HG03066 (cell line): ENCODE results near the gene ESPN.

Experiments used
- ATAC-seq: cut with Tn5 transposase; IDR thresholded peaks from one replicate; pipeline ENCODE4 v1.9.1; 2021; ENCODE audit warnings: low read depth; ENCODE audit not compliant: unreplicated experiment

Gene ESPN

GRCh38 chr1:6409053-6409452, 15.5 kb upstream of the ESPN start:
- ATAC-seq = no peak

- no peak for ATAC-seq
These were observed 14.8 kb upstream of the ESPN start for GRCh38 chr1:6409733-6410132.

GRCh38 chr1:6410248-6410893, 14.2 kb upstream of the ESPN start:
- ATAC-seq = no peak

DNA sequence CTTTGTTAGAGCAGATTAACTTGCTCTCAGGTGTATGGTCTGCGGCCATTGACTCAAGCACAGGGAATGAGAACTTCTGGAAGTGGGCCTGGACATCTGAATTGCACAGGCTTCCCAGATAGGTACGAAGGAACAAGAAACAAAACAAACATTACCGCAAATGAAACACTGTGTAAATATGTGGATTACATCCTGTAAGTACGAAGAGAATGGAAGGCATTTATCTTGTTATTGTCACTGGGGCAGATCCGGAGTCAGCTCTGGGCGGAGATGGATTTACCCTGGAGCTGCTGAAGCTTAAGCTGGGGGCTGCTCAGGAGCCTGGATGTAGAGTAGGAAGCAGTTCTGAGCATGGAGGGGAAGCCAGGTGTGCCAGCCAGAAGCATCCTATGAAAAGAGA, 11.7 kb upstream of the ESPN start:
- ATAC-seq = no peak

GRCh38 chr1:6414443-6414844, 10.1 kb upstream of the ESPN start:
- peak; percentile 82 for ATAC-seq

- ATAC-seq = no peak
These were observed 9.5 kb upstream of the ESPN start for GRCh38 chr1:6414881-6415626.

DNA sequence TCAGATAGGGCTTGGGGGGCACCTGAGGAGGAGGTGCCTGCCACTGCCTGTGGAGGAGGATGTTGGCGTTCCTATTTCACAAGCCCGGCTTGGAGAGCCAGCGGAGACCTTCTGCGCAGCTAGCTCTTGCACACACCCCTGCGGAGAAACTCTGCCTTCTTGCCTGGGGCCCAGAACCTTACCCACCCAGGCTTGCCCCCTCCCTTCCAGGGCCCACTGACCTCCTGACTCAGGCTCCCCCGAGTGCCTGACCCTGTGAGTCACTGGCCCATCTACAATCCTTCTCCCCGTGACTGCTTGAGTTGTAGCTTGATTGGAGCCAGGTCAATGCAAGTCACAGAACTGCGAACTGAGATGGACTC, 8.3 kb upstream of the ESPN start:
- ATAC-seq = no peak

GRCh38 chr1:6416906-6417305, 7.7 kb upstream of the ESPN start:
- no peak for ATAC-seq

DNA sequence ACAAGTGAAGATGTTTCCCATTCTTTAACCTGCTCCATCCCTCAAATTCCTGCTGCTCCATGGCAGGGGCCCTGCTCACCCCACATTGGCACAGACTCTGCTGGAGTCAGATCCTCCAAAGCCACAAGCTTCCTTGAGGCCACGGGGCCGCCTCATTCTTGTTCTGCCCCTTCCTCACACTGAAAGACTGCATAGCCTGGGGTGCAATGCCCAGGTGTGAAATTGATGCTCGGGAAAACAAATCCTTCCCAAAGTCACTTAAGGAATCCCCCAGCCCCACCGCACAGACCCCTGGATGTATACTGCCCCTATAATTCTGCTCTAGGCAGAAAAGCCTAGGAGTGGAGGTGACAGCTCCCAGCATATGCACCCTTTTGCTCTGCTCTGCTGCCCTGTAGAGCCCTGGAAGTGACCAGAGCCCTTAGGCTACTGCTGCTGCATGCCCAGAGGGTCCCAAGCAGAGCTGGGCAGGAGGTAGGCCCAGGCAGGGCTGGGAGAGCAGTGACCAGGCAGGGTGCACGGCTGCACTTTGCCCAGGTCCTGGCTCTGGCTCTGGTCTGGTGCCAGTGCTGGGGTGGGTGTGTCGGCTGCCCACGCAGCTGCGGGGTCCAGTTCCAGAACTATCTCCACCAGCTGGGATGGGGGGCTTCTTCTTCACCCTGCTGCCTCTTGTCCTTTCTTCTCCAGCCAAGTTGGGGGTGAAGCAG, 6.5 kb upstream of the ESPN start:
- no peak for ATAC-seq

- no peak for ATAC-seq
These were observed 5.7 kb upstream of the ESPN start for GRCh38 chr1:6418668-6419396.

DNA sequence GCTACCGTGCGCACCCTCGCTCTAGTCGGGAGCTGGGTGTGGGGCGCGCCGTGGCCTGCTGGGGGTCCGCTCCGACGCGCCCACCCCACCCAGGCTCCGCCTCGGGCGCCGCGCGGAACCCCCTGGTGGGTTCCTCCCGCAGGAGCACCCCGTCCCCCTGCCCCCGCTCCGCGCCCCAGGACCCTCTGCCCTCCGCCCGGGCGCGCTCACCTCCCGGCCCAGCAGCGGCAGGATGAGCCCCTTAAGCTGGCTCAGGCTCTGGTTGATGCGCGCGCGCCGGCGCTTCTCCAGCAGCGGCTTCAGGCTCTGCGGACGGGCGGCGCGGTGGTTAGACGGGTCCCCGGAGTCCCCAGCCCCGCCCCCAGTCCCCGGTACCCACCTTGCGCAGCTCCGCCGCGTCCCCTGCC, 5.2 kb upstream of the ESPN start:
- ATAC-seq = no peak

DNA sequence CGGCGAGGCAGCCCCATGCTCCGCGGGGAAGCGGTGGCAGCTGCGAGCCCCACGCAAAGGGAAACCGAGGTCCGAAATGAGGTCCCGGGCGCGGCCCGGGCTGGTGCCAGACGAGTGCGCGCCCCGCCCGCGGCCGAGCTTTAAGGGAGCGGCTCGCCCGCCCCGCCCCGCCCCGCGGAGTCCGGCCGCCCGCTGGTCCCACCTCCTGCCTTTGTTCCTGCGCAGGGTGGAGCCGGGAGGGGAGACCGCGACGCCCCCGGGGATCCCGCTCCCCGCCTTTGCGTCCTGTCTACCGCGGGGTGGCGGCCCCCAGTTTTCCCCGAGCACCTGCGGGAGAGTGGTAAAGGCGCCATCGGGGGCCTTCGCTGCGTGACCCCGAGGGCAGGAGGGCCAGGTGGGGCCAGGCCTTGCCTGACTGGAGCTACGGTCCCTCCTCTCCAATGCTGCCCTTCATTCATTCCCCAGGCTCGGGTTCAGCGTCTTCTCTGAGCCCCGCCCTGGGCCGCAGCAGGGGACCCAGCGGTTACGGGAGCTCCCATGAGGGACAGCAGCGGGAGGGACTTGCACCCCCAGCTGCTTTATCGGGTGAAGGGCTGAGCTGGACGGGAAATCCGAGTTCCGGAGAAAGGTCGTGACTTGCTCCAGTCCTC, 4.6 kb upstream of the ESPN start, which contains the start of gene HES2:
Gene HES2 (minus strand): TSS at position 116 of the 650 bp plus-strand sequence. CDS start 99 bp downstream, at position 17.
- ATAC-seq = no peak

DNA sequence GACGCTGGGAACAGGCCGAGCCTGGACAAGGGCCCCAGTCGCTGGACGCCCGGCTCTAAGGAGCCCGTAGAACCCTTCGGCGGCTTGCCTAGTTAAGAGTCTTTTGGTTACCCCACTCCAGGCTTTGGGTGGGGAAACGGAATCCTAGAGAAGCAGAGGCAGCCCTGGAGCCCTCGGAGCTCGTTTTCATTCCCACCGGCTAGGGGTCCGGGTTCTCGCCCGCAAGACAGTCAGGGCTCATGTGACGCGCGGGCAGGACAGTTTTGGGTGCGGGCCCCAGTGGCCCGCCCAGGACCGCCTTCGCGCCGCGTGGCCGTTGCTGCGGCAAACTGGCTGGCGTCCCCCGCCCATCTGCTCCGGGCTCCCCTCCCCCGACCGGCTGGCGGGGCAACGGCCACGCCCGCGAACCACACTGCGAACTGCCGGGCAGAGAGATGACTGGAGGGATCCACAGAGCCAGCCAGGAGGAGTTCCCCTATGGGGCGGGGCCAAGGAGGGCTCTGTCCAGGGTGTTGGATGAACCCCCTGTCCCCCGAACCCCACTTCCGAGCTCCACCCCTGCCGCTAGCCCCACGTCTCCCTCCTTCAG, 4.0 kb upstream of the ESPN start:
- no peak for ATAC-seq

GRCh38 chr1:6421266-6421665, 3.3 kb upstream of the ESPN start:
- ATAC-seq = no peak

- ATAC-seq = no peak
These were observed 1.1 kb upstream of the ESPN start for GRCh38 chr1:6423321-6423999.

- ATAC-seq = no peak
These were observed 493 bp upstream of the ESPN start for GRCh38 chr1:6424000-6424565.

DNA sequence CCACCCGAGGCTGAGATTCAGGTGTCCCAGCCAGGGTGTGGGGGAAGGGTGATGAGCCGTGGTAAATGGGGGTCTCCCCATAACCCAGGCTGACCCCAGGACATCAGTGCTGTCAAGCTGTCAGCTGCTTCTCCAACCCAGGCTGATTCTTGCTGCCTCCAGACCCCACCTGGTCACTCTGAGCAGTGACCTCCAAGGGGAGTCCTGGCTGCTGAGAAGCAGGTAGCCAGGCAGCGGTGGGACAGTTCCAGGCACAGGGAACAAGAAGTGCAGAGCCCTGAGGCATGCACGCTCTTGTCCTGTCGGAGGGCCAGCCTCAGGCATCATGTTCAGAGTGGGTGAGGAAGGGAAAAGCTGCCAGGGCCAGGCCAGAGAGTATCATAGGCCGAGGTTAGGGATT, 1.1 kb downstream of the ESPN start:
- no peak for ATAC-seq

- ATAC-seq = no peak
These were observed 1.8 kb downstream of the ESPN start for GRCh38 chr1:6426277-6426971.

- ATAC-seq = no peak
These were observed 2.4 kb downstream of the ESPN start for GRCh38 chr1:6426972-6427350.
